K562 (cell line): ENCODE results near the gene DYRK2. TPM values are rescaled to one million over a fixed set of nuclear protein-coding genes. Genes with fewer than 3 reads are reported as not detected.

Source experiments
- ETS2 ChIP-seq: IDR thresholded peaks from 2 replicates; pipeline ENCODE4 v1.6.1; 2016; ENCODE audit warnings: borderline replicate concordance, missing genetic modification characterization, mild to moderate bottlenecking, moderate library complexity, missing compliant biosample characterization; ENCODE audit not compliant: poor library complexity, severe bottlenecking
- FOXA3 ChIP-seq, 2 experiments: fragments of 450-650 bp in 1 of 2; sonication (generic) in 1 of 2; formaldehyde crosslinking; IDR thresholded peaks in 1 of 2; conservative IDR thresholded peaks in 1 of 2; 2 replicates each; pipeline versions ENCODE4 v1.4.0 to v1.8.0; 2020 to 2022; ENCODE audit warnings: mild to moderate bottlenecking in 2 of 2, missing genetic modification reagents in 1 of 2
- FOXK1 ChIP-seq: sonication (generic); formaldehyde crosslinking; IDR thresholded peaks from 2 replicates; pipeline ENCODE4 v1.8.0; 2022; ENCODE audit warnings: missing genetic modification reagents, mild to moderate bottlenecking, borderline replicate concordance
- HMG20A ChIP-seq: fragments of 450-650 bp; formaldehyde crosslinking; conservative IDR thresholded peaks from 2 replicates; pipeline ENCODE4 v1.4.0; 2020; ENCODE audit warnings: mild to moderate bottlenecking, mixed read lengths
- HMG20B ChIP-seq: fragments of 250-450 bp; sonication (Bioruptor Pico); IDR thresholded peaks from 2 replicates; pipeline ENCODE4 v1.5.0; 2021; ENCODE audit warnings: mild to moderate bottlenecking
- MTF1 ChIP-seq: fragments of 250-450 bp; sonication (Bioruptor Pico); IDR thresholded peaks from 2 replicates; pipeline ENCODE4 v1.9.0; 2021; ENCODE audit warnings: moderate library complexity, mild to moderate bottlenecking, inconsistent platforms, borderline replicate concordance
- NFIC ChIP-seq: fragments of 450-650 bp; IDR thresholded peaks from 2 replicates; pipeline ENCODE4 v1.6.1; 2017; ENCODE audit warnings: mild to moderate bottlenecking, inconsistent platforms
- ZNF318 ChIP-seq, 2 experiments: fragments of 450-650 bp; IDR thresholded peaks; 2 replicates each; pipeline ENCODE4 v1.6.1; 2016; ENCODE audit warnings: mild to moderate bottlenecking in 2 of 2, borderline replicate concordance in 1 of 2, low read depth in 1 of 2, moderate library complexity in 1 of 2
- polyA plus RNA-seq, 8 experiments: library from polyadenylated mRNA; depleted of rRNA in 4 of 8; stranded (reverse) in 5 of 8; unstranded in 3 of 8; fragments of >200 nt; fragmentation: Nextera tagmentation in 2 of 8; fragmentation: Illumina TruSeq in 1 of 8; extraction: Ambion mirVana in 2 of 8; extraction: Trizol in 1 of 8; gene quantifications; 2 replicates each; pipeline versions ENCODE4 v1.2.1 to v1.2.3, GENCODE V29; 2011 to 2014; ENCODE audit warnings: inconsistent platforms in 1 of 8, missing spikeins in 1 of 8
- total RNA-seq, 7 experiments: library from RNA; depleted of rRNA in 6 of 7; stranded (reverse); fragments of >200 nt in 6 of 7; fragmentation: Illumina TruSeq in 2 of 7; extraction: Trizol in 2 of 7; gene quantifications; 2 replicates each; pipeline versions ENCODE4 v1.2.1 to v1.2.3, GENCODE V29; 2011 to 2021; ENCODE audit warnings: low replicate concordance in 1 of 7

DYRK2 gene
- total and polyA plus RNA-seq, 9 of the 15 experiments (the other 6 are each of a cell fraction or from before 2014, with no cell fraction given): 1.7 to 15.4 (median 8.4) TPM

GRCh38 chr12:67621926-67622325, 26.6 kb upstream of the DYRK2 start (continued):
- TF ChIP-seq ZNF318 (IDR thresholded peaks at IDR 0.05; ENCODE audit: borderline replicate concordance in 1 of 2, low read depth in 1 of 2) (no peak), HMG20A (CRISPR knock-in tag) (no peak), FOXA3 (CRISPR knock-in tag; conservative IDR thresholded peaks at IDR 0.05 in 1 of 2, IDR thresholded peaks at IDR 0.05 in 1 of 2) (no peak), NFIC (no peak), MTF1 (no peak), HMG20B (no peak), ETS2 (no peak), FOXK1 (no peak)
